Kidney (tissue), 14 donors: ENCODE data around the gene C4orf36. TPM values are rescaled to one million over a fixed set of nuclear protein-coding genes. Genes with fewer than 3 reads are reported as not detected.
A peak's percentile ranks its signal among the peaks of the same experiment; 100 is the strongest.

Experiments used
- DNase-seq, 5 donors: peaks; one replicate each; pipeline ENCODE4 v3.0.0-alpha.2; 2013 to 2020
- FAIRE-seq: peaks from 2 replicates; lab custom pipeline; 2012; peaks lifted over from hg19 to GRCh38; lab: Jason Lieb, UNC
- H3K27ac ChIP-seq, 2 donors: one replicate each; pipeline ENCODE4 v1.7.0; 2013; ENCODE audit warnings: low read depth in 2 of 2, low read length in 2 of 2, inconsistent platforms in 1 of 2
- H3K27me3 ChIP-seq: one replicate; pipeline ENCODE4 v1.7.1; 2013; ENCODE audit warnings: low read length, inconsistent platforms; ENCODE audit not compliant: control insufficient read depth, insufficient read depth
- H3K36me3 ChIP-seq, 3 donors: one replicate each; pipeline versions ENCODE4 v1.7.0 to v1.7.1; 2013; ENCODE audit warnings: low read length in 3 of 3, control low read depth in 1 of 3, inconsistent platforms in 1 of 3; ENCODE audit not compliant: insufficient read depth in 3 of 3, control insufficient read depth in 2 of 3
- H3K4me1 ChIP-seq, 3 donors: one replicate each; pipeline versions ENCODE4 v1.7.0 to v1.7.1; 2013; ENCODE audit warnings: low read length in 3 of 3, inconsistent platforms in 1 of 3, low read depth in 1 of 3; ENCODE audit not compliant: control insufficient read depth in 2 of 3, insufficient read depth in 2 of 3
- H3K4me3 ChIP-seq, 3 donors: one replicate each; pipeline versions ENCODE4 v1.7.0 to v1.8.1; 2013; ENCODE audit warnings: low read length in 3 of 3, control low read depth in 1 of 3, inconsistent platforms in 1 of 3
- H3K9ac ChIP-seq, 3 donors: one replicate each; pipeline versions ENCODE4 v1.7.0 to v1.7.1; 2013; ENCODE audit warnings: low read length in 3 of 3, control low read depth in 1 of 3, inconsistent platforms in 1 of 3
- H3K9me3 ChIP-seq, 3 donors: one replicate each; pipeline versions ENCODE4 v1.7.0 to v1.7.1; 2013; ENCODE audit warnings: low read length in 3 of 3, control low read depth in 1 of 3, inconsistent platforms in 1 of 3; ENCODE audit not compliant: control insufficient read depth in 2 of 3, insufficient read depth in 1 of 3
- intact Hi-C: fragments of 100-400 bp; cut with DNase I; formaldehyde crosslinking; loops from one replicate; pipeline ENCODE4 v1.11.1; 2022
- polyA plus RNA-seq: library from polyadenylated mRNA; stranded (reverse); fragments of 350-450 nt; fragmentation: Illumina TruSeq; extraction: RNeasy Lipid Tissue Mini Kit (QIAGEN cat#74804); gene quantifications from one replicate; pipeline ENCODE4 v1.2.3, GENCODE V29; 2014; ENCODE audit warnings: low read depth, low replicate concordance; ENCODE audit not compliant: insufficient read depth
- total RNA-seq: library from RNA; stranded (reverse); fragmentation: NEBNext Ultra II Directional; extraction: Animal tissue kit (Norgen Biotek cat#: 25700); gene quantifications from one replicate; pipeline ENCODE4 v1.2.1, GENCODE V29; 2021
- TF ChIP-seq, protein P1 (sequence below): IDR thresholded peaks from 3 replicates; pipeline ENCODE4 v1.5.1; 2012; ENCODE audit warnings: mild to moderate bottlenecking, moderate library complexity, borderline replicate concordance; ENCODE audit not compliant: insufficient read depth; ENCODE audit errors: extremely low read depth
- donor health status: control.
- donor health status: control.
- donor health status: control.
- donor health status: control.
- donor health status: control.
- donor health status: DM: yes; HTN: yes; CAD: no.
- donor health status: Normal renal cell carcinoma (clear cell type).

The C4orf36 gene
- total and polyA plus RNA-seq, 2 donors from 2014 or later, result 2.0 TPM; not detected in 1

DNA sequence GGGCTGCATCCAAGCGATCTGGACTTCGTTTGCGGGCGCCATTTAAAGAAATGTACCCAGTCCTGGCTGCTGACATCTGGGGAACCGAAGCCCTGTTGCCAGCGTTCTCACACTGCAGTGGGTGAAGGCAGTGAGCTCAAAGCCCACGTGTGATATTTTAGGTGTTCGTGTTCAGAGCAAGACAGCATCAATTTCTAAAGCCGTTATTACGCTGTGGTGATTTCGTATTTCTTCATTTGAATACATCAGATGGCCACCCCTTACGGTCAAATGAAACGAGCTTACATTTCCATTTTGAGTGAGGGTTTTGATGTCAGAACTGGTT lies 376 bp upstream of the C4orf36 start:
- Histone ChIP-seq H3K36me3 (no peaks in the 10 kb centered on the region), H3K27me3 (no peaks in the 10 kb centered on the region), H3K4me3 (peak overlapping the region; percentile 68 to 85 (median 75)), H3K9me3 (no peaks in the 10 kb centered on the region), H3K4me1 (peaks cover 0 to 2% (median 0%) of the 10 kb centered on the region in 3 donors), H3K27ac (peak overlapping the region; percentile 57 to 85), H3K9ac (peak overlapping the region; percentile 26 to 91 (median 85))
- no peak for DNase-seq
- no peak for FAIRE-seq
- intact Hi-C loops, result loop anchor here (5.0 kb wide), 1 partner anchor 390 kb away; no protein-coding TSS in a partner anchor
- TF ChIP-seq, protein P1, sequence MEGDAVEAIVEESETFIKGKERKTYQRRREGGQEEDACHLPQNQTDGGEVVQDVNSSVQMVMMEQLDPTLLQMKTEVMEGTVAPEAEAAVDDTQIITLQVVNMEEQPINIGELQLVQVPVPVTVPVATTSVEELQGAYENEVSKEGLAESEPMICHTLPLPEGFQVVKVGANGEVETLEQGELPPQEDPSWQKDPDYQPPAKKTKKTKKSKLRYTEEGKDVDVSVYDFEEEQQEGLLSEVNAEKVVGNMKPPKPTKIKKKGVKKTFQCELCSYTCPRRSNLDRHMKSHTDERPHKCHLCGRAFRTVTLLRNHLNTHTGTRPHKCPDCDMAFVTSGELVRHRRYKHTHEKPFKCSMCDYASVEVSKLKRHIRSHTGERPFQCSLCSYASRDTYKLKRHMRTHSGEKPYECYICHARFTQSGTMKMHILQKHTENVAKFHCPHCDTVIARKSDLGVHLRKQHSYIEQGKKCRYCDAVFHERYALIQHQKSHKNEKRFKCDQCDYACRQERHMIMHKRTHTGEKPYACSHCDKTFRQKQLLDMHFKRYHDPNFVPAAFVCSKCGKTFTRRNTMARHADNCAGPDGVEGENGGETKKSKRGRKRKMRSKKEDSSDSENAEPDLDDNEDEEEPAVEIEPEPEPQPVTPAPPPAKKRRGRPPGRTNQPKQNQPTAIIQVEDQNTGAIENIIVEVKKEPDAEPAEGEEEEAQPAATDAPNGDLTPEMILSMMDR, result no peak

DNA sequence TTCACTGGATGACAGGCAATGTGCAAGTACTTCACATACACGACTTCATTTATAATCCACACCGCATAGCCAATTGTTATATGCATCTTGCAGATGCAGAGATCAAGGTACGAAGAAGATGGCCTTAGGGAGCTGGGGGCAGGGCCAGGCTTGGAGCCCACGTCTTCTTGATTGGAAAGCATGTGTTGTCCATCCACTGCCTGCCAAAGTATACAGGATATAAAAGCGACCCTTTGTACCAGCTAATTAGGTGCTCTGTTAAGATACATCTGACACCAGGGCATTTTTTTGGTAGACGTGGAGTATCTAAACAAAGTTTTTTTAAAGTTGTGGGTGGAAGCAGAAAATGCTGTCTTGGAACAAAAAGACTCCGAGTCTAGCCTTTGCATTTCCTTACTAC lies 1.4 kb downstream of the C4orf36 start:
- H3K4me1 ChIP-seq, result peaks cover 0 to 2% (median 0%) of the 10 kb centered on the region in 3 donors
- H3K27me3 ChIP-seq, result no peaks in the 10 kb centered on the region
- H3K36me3 ChIP-seq, result no peaks in the 10 kb centered on the region
- H3K9ac ChIP-seq, result no peak overlapping the region
- no peak overlapping the region for H3K27ac ChIP-seq
- FAIRE-seq, result no peak
- H3K9me3 ChIP-seq, result no peaks in the 10 kb centered on the region
- intact Hi-C loops, result loop anchor here (5.0 kb wide), 1 partner anchor 388 kb away; no protein-coding TSS in a partner anchor
- H3K4me3 ChIP-seq, result peak overlapping the region in 1 of 3 donors; percentile 75
- DNase-seq, result peak in 2 of 5 donors; percentile 12 to 16
- TF ChIP-seq, protein P1, result no peak

DNA sequence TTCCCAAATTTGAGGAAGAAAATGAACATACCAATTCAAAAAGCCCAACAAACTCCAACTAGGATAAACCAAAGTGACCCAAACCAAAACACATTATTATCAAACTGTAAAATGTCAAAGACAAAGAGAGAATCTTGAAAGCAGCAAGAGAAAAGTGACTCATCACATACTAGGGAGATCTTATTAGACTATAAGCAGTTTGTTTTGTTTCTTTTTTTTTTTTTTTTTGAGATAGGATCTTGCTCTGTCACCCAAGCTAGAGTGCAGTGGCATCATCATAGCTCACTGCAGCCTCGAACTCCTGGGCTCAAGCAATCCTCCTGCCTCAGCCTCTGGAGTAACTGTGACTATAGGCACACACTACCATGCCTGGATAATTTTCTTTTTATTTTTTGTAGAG lies 12.6 kb downstream of the C4orf36 start:
- peaks cover 0 to 11% (median 3%) of the 10 kb centered on the region in 3 donors for H3K9me3 ChIP-seq
- TF ChIP-seq, protein P1, result no peak
- no peak overlapping the region for H3K27ac ChIP-seq
- no peaks in the 10 kb centered on the region for H3K27me3 ChIP-seq
- no peak overlapping the region for H3K4me3 ChIP-seq
- intact Hi-C loops, result no loop called here
- no peaks in the 10 kb centered on the region for H3K4me1 ChIP-seq
- no peak overlapping the region for H3K9ac ChIP-seq
- no peak for FAIRE-seq
- H3K36me3 ChIP-seq, result no peaks in the 10 kb centered on the region
- DNase-seq, result no peak

DNA sequence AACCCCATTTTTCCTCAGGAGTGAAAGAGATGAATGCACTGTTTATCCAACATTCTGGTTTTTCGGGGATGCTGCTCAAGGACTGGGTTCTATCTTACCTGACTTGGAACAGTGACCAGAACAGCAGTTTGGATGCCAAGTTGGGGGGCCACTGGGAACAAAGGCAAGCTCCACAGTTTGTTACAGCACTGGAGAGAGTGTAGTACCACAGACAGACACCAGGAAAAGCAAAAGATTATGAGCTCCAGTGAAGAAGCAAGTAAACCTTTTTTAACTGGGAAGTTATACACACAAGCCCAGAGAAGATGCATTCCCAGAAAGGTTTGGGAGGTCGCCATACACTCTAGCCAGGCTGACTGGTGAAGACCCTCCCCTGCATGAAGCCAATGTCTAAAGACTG lies 13.6 kb downstream of the C4orf36 start:
- intact Hi-C loops, result no loop called here
- H3K27me3 ChIP-seq, result no peaks in the 10 kb centered on the region
- H3K36me3 ChIP-seq, result no peaks in the 10 kb centered on the region
- no peak for FAIRE-seq
- no peak overlapping the region for H3K27ac ChIP-seq
- no peak overlapping the region for H3K4me3 ChIP-seq
- H3K4me1 ChIP-seq, result no peaks in the 10 kb centered on the region
- TF ChIP-seq, protein P1, result no peak
- no peak for DNase-seq
- H3K9me3 ChIP-seq, result peaks cover 0 to 11% (median 3%) of the 10 kb centered on the region in 3 donors
- H3K9ac ChIP-seq, result no peak overlapping the region
